Activated CD4-positive, alpha-beta T cell treated with anti-CD3 and anti-CD28 coated beads for 24 hours (primary cell): ENCODE measurements around the gene SLC10A6.
"Not testable (repeated sequence)": the region's sequence is repeated elsewhere in the genome, so short reads cannot be mapped to it uniquely, and the experiment has no call there.

ENCODE experiments used
- DNase-seq, 2 donors: peaks; one replicate each; pipeline ENCODE4 v3.0.0-alpha.2; 2020; ENCODE audit warnings: low read depth in 2 of 2

The SLC10A6 gene, protein sequence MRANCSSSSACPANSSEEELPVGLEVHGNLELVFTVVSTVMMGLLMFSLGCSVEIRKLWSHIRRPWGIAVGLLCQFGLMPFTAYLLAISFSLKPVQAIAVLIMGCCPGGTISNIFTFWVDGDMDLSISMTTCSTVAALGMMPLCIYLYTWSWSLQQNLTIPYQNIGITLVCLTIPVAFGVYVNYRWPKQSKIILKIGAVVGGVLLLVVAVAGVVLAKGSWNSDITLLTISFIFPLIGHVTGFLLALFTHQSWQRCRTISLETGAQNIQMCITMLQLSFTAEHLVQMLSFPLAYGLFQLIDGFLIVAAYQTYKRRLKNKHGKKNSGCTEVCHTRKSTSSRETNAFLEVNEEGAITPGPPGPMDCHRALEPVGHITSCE

DNA sequence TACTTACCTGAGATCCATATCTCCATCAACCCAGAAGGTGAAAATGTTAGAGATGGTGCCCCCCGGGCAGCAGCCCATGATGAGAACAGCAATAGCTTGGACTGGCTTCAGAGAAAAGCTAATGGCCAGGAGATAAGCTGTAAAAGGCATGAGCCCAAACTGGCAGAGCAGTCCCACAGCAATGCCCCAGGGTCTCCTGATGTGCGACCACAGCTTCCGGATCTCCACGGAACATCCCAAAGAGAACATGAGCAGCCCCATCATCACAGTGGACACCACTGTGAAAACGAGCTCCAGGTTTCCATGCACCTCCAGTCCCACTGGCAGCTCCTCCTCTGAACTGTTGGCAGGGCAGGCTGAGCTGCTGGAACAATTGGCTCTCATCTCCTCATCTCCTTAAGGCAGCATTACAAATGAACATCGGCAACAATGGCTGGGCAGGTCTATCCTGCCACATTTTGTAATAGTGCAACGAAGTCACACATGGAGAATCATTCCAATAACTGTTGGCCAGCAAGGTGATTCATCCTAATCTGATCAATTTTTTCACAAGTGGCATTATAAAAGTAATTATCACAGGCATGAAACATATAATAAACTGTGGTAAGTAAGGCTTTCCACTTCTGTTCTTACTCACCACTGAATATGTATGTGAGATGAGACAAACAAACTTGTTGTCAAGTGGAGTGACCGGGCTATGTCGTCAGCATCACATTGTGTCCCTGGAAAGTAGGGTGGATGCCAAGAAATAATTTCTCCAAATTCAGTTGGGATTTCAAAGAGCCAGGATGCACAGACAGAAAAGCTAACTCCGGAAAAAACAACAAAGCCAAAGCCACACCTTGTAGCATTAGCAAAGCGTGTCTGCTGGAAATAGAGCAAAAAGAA lies at the start of gene SLC10A6:
Gene SLC10A6, minus strand, starts transcription at position 653 of the 888 bp plus-strand sequence. Its CDS starts 269 bp downstream, at position 384.
- no peak for DNase-seq

DNA sequence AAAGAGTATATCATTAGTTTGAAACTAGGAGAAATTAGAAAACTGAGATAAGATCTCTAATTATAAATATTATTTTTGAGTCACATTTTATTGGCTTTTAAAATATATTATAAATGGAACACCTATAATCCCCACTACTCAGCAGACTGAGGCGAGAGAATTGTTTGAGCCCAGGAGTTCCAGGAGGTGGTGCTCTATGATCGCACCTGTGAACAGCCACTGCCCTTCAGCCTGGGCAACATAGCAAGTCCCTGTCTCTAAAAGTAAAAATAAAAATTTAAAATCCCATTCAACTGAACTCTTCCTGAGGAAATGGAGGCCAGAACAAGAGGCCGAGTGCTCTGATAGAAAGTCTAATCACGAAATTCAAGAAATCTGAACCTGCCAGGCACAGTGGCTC lies 49.4 kb upstream of the SLC10A6 start:
- DNase-seq: no peak

DNA sequence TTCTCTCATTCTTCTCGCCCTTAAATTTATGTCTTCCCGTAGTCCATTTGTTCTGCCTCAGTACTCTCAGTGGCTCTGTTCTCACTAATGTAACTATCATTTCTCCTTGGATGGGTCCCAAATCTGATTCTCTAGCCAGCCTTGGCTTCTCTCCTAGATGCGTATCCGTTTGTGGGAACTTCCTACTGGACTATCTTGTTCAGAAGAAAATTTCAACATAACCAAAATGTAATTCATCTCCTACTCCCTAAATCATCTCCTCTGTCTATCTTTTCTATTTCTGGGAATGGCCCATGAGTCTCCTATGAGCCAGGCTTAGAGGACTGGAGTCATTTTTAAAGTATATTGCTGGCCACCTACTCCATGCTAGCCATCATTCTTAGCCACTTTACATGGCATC lies 47.4 kb upstream of the SLC10A6 start:
- DNase-seq: no peak

DNA sequence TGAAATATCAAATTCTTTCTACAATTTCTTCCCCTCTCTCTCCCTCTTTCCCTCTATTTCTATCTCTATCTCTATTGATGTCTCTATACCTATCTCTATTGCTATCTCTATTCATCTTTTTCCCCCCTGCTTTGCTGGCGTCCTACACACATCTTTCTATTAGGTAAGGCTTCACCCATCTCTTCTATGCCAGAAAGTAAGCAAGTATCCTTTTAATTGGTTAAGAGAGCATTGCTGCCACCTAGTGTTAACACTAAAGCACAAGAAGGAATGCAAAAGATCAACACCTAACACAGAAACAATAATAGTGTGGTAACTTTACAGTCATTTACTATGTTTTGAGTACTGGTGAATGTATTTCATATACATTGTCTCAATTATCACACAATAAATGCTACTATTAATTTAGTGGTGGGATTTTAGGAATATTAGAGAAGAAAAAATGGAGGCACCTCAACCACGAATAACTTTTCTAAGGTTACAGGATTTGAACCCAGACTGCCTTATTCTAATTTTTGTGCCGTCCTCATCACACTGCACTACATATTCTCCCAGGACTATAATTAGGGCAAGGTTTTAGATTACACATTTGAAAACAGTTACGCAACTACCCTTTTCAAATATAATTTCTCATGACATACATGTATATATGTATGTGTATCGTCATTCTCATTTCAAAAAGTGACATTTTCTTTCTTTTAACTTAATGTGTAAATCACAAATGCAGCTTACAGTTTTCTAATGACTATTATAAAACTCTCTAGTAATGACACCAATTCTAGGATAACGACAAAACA lies 46.7 kb upstream of the SLC10A6 start:
- DNase-seq: peak in 1 of 2 donors; percentile 23

DNA sequence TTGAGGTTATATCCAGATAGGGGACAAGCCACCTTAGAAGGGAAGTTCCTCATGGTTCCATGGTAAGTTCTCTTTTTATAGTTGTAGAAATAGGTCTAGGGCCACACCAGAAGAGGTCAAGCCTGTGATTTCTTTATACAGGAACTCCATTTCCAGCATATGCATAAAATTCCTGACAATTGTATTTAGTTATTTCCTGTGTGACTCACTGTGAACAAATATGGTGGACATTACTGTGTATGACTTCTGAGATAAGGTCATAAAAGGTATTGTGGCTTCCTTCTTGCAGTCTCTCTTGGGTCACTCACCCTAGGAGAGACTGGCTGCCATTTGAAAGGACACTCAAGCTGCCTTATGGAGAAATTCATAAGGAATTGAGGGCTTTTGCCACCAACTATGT lies 45.3 kb upstream of the SLC10A6 start:
- no peak for DNase-seq

DNA sequence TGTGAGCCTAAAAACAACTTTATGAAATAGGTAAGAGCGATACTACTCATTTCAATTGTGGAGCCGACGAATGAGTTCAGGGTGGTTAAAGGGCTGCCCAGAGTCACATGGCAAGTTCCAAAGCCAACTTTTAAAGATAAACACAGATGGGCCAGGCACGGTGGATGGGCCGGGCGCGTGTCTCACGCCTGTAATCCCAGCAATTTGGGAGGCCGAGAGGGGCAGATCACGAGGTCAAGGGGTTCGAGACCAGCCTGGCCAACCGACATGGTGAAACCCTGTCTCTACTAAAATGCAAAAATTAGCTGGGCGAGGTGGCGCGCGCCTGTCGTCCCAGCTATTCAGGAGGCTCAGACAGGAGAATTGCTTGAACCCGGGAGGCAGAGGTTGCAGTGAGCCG lies 44.0 kb upstream of the SLC10A6 start:
- no peak for DNase-seq

DNA sequence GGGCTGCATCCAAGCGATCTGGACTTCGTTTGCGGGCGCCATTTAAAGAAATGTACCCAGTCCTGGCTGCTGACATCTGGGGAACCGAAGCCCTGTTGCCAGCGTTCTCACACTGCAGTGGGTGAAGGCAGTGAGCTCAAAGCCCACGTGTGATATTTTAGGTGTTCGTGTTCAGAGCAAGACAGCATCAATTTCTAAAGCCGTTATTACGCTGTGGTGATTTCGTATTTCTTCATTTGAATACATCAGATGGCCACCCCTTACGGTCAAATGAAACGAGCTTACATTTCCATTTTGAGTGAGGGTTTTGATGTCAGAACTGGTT lies 43.4 kb upstream of the SLC10A6 start:
- no peak for DNase-seq

DNA sequence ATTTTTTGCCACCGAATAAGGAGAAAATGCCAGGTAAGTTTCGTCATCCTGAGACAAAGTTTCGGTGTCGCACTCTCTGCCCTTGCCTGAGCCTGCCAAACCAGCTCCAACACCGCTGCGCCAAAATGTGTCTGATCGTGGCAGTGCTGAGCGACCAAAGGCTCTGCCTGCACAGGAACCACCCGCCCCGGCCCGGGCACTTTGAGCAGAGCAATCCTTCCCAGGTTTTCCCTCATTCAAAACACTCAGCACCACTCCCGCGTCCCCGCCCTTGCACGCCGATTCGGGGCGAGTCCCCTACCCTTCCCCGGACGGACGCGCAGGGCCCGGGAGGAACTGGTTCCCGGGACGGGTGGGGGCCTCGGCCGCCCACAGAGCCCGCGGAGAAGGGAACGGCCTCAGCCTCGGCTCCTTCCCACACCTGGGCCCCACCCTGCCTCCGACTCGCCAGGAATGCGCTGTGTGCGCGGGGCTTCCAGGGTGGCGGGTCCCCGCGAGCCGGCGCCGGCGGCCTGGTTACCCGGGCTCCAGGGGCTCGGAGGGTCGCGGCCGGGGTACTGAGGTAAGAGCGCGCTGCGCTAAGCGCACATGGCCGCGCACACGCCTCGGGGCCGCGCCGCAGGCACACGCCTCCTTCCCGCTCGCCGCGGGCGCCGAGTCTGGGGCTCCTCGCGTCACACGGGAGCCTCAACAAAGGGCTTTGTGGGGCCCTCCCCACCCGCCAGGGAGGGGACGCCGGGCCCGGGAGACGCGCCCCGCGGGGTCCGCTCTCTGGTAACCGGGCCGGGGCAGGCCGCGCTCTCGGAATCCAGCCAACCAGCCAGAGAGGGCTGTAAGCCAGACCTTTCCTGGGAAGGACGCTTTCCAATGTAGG lies 42.8 kb upstream of the SLC10A6 start, which contains the start of gene C4orf36:
Gene C4orf36, minus strand, starts transcription at position 661 of the 874 bp plus-strand sequence. CDS start 902 bp downstream, outside the sequence.
- peak in 1 of 2 donors; percentile 22 for DNase-seq

DNA sequence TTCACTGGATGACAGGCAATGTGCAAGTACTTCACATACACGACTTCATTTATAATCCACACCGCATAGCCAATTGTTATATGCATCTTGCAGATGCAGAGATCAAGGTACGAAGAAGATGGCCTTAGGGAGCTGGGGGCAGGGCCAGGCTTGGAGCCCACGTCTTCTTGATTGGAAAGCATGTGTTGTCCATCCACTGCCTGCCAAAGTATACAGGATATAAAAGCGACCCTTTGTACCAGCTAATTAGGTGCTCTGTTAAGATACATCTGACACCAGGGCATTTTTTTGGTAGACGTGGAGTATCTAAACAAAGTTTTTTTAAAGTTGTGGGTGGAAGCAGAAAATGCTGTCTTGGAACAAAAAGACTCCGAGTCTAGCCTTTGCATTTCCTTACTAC lies 41.6 kb upstream of the SLC10A6 start:
- no peak for DNase-seq

DNA sequence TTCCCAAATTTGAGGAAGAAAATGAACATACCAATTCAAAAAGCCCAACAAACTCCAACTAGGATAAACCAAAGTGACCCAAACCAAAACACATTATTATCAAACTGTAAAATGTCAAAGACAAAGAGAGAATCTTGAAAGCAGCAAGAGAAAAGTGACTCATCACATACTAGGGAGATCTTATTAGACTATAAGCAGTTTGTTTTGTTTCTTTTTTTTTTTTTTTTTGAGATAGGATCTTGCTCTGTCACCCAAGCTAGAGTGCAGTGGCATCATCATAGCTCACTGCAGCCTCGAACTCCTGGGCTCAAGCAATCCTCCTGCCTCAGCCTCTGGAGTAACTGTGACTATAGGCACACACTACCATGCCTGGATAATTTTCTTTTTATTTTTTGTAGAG lies 30.5 kb upstream of the SLC10A6 start:
- DNase-seq: no peak

DNA sequence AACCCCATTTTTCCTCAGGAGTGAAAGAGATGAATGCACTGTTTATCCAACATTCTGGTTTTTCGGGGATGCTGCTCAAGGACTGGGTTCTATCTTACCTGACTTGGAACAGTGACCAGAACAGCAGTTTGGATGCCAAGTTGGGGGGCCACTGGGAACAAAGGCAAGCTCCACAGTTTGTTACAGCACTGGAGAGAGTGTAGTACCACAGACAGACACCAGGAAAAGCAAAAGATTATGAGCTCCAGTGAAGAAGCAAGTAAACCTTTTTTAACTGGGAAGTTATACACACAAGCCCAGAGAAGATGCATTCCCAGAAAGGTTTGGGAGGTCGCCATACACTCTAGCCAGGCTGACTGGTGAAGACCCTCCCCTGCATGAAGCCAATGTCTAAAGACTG lies 29.5 kb upstream of the SLC10A6 start:
- DNase-seq: no peak

DNA sequence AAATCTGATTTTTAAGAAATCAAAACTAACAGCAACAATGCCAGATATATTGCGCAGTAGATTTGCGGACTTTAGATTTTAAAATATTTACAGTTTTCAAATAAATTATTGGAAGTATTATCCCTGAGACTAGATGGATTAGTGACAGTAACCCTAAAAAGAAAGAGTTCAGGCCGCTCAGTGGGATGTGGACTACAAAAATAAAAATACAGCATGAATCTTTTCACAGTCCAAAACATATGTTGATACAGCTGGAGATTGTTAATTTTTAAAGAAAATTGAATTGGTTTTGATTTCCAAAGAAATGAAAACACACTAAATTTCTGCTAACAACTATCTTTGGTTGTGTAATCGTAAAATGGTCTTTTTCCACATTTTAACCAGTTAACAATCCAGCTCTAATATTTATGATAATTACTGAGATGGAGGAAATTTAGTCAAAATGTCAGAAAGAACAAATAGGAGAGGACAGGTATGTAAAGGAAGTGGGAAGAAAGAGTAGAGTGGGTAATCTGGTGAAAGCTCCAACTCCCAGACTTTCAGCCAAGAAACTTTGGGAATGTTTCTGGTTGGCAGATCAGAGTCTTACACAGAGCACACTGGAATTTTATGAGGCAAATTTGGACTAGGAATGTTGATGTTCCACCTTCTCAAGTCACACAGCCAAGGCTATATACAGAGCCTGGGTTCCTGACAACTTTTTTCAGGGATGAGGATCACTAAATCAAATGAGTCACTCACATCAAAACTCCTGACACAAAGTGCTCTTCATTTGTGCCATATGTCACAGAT lies 27.9 kb upstream of the SLC10A6 start:
- DNase-seq: no peak

DNA sequence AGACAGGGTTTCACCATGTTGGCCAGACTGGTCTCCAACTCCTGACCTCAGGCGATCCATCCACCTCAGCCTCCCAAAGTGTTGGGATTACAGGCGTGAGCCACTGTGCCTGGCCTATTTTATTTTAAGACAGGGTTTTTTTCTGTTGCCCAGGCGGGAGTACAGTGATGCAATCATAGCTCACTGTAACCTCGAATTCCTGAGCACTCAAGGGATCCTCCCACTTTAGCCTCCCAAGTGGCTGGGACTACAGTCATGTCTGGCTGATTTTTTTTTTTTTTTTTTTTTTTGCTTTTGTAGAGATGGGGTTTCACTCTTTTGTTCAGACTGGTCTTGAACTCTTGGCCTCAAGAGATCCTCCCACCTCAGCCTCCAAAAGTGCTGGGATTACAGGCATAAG lies 26.3 kb upstream of the SLC10A6 start:
- DNase-seq: not testable (repeated sequence)

DNA sequence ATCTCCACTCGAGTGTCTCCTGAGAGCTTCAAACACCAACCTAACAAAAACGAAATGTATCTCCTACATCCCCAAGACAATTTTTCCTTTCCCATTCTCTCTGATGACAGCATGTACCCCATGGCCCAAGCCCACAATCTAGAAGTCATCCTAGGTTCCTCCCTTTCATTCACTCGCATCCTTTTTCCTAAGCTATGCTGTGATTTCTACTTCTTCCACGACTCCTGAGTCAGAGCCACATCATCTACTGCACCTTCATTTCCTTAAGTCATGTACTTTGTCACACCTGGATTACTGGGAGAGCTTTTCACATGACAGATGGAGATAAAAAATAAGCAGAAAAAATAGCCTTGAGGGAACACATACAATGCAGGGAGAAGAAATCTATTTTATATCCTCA lies 23.0 kb upstream of the SLC10A6 start:
- no peak for DNase-seq

DNA sequence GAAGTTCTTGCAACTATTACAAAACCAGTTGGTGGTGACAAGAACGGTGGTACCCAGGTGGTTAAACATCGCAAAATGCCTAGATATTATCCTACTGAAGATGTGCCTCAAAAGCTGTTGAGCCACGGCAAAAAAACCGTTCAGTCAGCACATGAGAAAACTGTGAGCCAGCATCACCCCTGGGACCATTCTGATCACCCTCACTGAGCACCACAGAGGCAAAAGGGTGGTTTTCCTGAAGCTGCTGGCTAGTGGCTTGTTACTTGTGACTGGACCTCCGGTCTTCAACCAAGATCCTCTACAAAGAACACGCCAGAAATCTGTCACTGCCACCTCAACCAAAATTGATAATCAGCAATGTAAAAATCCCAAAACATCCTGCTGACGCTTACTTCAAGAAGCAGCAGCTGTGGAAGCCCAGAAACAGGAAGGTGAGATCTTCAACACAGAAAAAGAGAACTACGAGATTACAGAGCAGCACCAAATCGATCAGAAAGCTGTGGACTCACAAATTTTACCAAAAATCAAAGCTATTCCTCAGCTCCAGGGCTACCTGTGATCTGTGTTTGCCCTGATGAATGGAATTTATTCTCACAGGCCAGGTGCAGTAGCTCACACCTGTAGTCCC lies 21.4 kb upstream of the SLC10A6 start:
- no peak for DNase-seq

DNA sequence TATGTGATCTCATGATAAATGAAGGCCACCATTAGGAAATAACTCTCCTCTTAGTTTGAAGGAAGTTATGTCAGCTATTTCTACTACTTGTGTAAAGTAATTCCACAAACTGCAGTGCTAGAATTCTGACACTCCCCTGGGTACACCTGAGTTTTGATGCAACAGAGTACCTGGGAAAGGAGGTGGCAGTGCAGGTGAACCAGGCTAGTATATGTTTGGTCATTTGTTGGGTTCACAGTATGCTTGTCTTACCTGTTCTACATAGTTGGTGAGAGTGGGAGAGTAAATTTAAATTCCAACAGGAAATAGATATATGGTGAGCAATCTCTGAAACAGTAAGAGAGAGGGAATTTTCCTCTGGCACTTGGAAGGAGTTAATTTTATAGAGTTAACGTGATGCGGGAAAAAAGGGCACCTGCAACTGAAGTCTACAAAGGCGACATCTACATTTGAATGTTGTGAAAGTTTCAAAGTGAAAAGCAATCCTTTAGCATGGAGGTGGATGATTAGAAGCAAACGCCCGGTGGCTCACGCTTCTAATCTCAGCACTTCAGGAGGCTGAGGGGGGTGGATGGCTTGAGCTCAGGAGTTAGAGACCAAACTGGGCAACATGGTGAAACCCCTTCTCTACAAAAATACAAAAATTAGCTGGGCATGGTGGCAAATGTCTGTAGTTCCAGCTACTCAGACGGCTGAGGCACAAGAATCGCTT lies 8.3 kb upstream of the SLC10A6 start:
- no peak for DNase-seq

DNA sequence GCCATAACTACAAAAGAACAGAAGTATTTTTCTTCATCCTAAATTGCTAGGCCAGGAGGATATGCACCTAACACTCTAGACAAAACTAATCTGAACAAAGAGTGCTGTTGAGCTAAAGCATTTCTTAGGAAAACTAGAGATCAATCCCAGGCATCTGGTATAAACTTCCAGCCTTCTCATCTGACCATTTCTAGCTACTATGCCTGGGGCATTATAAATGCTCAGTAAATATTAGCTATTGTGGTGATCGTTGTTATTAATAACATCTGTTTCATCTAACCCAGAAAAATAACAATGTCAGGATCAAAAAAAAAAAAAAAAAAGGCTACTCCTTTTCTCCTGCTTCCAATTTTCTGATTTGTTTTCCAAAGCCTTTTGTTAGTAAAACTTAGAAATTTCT lies 7.7 kb upstream of the SLC10A6 start:
- DNase-seq: no peak

DNA sequence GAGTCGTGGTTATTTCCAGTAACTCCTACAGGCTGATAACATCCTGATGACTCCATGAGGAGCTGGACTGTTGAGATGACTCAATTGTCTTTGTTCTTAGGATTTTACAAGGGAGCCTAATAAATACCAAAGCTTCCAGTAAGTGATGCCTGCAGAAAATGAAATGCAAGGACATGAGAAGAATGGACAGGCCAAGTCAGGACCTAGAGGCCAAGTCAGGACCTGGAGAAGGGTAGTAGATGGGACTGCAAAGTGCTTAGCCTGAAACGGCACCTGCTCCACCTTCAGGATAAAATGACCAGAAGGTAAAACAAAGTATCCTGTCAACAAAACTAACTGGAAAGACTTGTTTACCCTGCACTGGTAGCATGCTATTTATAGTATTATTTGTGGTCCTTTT lies 6.4 kb upstream of the SLC10A6 start:
- DNase-seq: no peak

DNA sequence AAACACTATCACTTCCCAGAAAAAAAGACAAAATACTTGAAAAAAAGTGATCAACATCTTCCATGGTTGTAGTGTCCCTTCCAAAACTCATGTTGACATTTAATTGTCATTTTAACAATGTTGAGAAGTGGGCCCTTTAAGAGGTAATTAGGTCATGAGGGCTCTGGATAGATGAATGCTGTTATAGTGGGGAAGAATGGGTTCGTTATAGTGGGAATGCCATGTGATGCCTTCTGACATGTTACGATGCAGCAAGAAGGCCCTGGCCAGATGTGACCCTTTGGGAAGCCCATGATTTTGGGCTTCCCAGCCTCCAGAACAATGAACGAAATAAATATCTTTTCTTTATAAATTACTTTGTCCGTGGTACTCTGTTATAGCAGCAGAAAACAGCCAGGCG lies 4.0 kb upstream of the SLC10A6 start:
- no peak for DNase-seq
